ENCODE results near the gene TRIM13.
"Not testable (repeated sequence)": the region's sequence is repeated elsewhere in the genome, so short reads cannot be mapped to it uniquely, and the experiment has no call there.

TRIM13 gene, protein sequence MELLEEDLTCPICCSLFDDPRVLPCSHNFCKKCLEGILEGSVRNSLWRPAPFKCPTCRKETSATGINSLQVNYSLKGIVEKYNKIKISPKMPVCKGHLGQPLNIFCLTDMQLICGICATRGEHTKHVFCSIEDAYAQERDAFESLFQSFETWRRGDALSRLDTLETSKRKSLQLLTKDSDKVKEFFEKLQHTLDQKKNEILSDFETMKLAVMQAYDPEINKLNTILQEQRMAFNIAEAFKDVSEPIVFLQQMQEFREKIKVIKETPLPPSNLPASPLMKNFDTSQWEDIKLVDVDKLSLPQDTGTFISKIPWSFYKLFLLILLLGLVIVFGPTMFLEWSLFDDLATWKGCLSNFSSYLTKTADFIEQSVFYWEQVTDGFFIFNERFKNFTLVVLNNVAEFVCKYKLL

DNA sequence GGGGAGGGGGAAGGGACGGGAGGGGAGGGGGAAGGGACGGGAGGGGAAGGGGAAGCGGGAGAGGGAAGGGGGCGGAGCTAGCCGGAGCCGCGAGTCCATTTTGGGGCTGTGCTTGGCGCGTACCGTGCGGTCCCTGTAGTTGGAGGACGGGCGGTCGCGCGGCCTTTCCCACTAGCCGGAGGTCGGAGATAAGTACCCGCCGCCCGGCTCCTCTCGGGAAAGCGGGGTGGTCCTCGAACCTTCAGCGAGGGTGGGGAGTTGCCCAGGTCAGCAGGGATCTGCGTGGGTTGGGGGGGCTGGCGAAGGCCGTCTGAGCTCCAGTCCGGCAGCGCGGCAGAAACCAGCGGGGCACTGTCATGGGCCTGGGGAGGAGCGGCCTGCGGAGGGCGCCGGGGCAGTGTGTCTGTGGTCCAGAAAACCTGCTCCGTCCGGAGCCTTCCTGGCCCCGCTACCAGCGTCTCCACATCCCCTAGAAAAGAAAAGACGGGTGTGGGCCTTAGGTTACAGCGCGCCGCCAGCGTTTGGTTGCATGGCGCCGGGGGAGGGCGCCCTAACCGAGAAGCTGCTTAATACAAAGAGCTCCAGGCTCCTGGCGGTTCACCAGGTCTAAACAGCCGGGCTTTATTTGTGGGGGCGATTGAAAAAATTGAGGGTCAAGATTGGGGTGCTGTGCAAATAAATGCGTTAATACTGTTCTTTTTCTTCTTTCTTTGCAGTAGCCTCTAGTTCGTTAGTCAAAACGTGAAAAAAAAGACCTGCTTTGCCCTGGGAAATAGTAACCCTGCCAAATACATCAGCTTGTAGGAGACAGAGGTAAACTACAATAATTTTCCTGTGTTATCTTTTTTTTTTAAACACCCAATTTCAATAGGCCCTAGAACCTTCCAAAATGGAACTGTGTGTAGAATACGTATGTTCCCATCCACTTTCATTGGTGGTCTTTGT, at the start of gene TRIM13:
TRIM13 (plus strand) TSS at position 92 of the 945 bp plus-strand sequence. CDS start 14,899 bp downstream, outside the sequence.
- peak; percentile 94 for DNase-seq

DNA sequence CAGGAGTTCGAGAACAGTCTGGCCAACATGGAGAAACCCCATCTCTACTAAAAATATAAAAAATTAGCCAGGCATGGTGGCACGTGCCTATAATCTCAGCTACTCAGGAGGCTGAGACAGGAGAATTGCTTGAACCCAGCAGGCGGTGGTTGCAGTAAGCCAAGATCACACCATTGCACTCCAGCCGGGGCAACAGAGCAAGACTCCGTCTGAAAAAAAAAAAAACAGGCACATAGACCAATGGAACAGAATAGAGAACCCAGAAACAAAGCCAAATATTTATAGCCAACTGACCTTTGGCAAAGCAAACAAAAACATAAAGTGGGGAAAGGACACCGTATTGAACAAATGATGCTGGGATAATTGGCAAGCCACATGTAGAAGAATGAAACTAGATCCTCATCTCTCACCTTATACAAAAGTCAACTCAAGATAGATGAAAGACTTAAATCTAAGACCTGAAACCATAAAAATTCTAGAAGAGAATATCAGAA, 48.0 kb upstream of the TRIM13 start:
- not testable (repeated sequence) for DNase-seq

DNA sequence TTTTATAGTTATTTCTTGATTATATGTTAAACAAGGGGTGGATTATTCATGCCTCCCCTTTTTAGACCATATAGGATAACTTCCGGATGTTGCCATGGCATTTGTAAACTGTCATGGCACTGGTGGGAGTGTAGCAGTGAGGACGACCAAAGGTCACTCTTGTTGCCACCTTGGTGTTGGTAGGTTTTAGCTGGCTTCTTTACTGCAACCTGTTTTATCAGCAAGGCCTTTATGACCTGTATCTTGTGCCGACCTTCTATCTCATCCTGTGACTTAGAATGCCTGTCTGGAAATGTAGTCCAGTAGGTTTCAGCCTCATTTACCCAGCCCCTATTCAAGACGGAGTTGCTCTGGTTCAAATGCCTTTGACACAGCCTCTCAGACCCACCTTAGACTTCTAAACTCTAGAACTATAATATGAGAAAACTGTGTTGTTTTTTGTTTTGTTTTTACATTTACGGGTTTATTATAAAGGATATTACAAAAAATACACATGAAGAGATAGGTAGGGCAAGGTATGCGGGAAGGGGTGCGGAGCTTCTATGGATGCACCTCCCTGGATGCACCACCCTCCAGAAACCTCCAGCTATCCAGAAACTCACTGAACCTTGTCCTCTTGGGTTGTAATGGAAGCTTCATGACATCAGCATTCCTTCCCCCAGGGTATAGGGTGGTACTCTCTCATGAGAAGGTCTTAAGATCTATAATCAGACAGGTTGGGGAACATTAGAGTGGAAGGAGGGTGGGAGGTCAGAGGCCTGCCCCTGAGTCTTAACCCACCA, 44.9 kb upstream of the TRIM13 start:
- no peak for DNase-seq

DNA sequence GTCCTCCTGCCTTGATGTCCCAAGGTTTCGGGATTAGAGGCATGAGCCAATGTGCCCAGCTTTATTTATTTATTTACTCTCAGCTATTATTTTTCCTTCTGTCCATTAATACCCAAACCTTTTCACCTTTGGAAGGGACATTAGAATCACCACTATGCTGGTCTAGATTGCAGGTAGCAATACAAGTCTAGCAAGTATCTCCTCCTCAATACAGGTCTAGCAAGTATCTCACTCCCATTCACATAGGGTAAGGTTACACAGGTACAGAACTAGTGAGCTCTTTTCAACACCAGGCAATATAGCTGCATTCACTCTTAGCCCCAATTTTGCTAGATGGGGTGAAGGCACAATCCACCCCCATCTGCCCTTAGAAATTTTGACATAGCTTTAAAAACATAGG, 43.3 kb upstream of the TRIM13 start:
- no peak for DNase-seq

DNA sequence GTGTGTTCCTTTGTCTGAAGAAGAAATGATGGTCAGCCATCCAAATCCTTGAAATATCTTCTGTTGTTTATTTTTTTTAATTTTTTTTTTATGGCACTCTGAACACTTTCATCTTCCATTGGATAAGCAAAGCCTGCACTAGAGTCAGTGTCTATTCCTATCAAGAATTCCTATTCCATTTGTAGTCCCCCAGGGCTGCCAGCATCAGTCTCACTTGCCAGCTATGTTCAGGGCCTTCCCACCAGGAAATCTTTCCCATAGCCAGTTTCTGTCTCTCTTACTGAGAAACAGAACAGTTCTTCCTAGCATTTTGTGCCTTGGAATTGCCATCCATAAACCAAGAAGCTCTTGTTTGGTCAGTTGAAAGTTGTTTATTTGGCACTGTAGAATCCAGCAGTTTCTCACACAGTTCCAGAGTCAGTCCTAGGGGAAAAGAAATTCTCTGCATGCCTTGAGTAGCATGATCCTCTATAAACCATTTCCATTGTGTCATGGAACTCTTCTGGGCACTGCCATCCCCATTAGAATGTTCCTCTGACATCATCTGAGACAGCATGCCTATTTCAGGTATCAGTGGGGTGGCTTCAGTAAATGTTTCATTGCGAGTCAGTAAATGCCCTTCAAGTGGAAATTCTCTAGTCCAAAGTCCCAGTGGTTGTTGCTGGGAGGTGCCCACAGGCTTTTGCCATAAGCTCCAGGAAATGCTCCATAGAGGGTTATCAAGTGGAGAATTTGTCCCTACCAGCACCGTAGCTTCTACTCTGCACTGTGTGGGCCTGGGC, 42.0 kb upstream of the TRIM13 start:
- no peak for DNase-seq

DNA sequence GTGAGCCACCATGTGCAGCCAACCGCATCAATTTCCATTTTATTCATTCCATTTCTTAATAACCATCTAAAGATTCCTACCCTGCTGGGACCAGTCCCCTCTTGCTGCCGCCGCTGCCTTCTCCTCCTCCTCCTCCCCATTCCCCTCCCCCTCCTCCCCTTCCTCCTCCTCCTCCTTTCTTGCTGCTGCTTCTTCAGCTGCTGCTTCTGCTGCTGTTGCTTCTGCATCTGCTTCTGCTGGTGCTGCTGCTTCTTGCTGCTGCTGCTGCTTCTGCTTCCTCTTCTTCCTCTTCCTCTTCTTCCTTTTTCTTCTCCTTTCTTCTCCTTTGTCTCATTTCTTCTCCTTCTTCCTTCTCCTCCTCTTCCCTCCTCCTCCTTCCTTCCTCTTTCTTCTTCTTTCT, 40.7 kb upstream of the TRIM13 start:
- DNase-seq: no peak

DNA sequence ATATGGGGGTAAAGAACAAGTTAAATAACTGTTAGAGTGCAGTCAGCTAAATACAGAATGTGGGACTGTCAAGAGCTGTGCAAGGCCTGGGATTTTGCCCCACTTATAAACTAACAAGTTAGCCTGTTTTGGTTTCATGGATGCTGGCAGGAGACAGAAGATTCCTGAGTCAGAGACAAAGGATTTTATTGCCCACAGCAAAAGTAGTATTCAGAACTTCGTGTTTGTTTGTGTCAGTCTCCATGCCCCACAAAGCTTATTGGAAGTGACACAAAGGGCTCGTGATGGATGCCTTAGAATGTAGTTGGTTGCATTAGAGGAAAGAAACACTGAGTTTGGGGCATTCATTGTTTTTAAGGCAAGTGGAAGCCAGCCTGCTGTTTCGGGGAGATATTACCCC, 38.5 kb upstream of the TRIM13 start:
- DNase-seq: no peak

DNA sequence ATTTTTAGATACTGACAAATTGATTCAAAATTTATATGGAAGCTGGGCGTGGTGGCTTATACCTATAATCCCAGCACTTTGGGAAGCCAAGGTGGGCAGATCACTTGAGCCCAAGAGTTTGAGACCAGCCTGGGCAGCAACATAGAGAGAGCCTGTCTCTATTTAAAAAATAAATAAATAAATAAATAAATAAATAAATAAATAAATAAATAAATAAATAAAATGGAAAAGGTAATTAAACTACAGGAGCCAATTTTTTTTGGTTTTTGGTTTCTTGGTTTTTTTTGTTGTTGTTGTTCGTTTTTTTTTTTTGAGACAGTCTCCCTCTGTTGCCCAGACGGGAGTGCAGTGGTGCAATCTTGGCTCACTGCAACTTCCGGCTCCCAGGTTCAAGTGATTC, 29.4 kb upstream of the TRIM13 start:
- DNase-seq: no peak

DNA sequence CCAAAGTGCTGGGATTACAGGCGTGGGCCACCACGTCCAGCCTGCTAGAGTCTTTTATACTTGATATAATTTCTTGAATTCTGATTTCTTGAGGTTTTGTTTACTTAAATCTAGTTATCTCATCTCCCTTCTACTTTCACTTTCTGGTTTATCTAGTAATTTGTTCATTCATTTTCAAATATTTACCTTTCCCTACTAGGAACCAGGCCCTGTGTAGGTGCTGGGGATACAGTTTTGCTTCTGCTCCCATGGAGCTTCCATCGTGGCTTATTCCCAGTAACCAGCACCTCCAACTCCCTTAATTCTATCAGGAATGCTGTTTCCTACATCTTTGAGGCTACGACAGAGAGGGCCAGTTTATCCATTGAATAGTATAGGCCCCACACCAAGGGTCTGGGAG, 24.1 kb upstream of the TRIM13 start:
- DNase-seq: no peak

DNA sequence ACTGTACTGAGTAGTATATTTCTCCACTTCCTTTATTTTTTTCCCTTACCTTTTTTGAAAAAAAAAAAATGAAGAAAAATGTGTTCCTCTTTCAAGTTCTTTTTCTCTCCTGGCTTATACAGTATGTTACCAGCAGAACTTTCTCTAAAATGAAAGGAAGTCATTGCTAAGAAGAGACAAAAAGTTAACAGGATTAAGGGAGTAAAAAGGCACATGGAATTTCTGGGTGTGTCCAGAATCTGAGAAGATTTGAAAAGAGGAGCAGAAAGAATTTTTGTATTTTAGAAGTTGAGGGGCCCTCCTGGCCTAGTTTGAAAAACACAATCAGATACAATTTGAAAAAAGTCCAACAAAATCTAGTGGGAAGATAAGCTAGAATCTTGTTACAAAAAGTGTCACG, 21.0 kb upstream of the TRIM13 start:
- DNase-seq: no peak

DNA sequence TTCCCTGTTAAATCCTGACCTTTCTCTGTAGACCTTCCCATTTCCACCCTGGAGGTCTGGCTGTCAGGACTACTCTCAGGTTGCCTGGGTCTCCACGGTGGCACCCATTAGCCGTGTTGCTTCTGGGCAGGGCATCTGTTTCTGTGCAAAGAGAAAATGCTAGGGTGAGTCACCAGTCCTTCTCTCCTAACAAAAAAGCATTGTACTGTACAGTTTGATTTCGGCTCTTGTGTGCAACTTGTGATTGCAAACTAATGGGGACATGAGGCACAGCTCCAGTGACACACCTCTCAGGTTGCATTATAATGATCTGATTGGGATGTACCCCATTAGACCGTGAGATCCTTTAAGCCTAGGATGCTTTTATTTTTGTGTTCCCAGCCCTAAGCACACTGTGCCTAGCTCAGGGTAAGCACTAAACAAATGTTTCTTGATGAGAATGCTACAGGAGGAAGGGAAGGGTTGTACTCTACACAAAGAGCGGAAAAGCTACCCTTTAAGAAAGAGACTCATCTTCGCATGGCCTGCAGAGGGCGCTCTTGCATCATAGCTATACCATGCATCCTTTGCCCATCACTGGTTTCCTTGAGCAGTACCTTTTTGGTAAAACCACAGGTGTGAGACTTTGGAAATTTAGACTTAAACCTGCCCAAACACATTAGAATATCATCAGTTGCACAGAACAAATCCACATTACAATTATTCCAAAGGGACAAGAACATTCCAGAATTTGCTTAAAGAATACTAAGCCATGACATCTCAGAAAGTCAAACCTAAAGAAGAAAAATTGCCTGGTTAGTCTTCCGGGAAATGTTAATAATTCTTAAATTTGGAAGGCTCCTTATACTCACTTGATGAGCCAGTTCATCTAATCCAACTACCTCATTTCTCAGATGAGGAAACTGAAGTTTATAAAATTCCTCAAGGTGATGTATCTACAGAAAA, 20.3 kb upstream of the TRIM13 start:
- DNase-seq: peak; percentile 58

DNA sequence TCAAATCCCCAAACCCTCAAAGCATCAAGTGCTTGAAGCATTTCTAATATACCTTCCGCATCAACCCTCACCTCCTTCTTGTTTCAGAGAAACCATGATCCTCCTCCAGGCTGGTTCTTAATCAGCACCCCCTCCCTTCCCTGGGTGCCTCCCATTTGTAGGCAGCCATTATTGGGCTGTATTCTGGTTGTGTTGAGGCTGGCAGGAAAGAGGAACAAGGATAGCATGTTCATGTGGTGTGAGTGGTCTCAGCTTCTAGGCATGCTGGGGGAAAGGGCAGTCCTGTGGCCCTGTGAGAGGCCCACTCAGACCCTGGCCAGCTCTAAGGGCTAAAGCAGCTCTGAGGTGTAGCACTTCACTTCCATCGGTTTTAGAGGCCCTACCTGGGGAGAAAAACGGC, 18.9 kb upstream of the TRIM13 start:
- no peak for DNase-seq

DNA sequence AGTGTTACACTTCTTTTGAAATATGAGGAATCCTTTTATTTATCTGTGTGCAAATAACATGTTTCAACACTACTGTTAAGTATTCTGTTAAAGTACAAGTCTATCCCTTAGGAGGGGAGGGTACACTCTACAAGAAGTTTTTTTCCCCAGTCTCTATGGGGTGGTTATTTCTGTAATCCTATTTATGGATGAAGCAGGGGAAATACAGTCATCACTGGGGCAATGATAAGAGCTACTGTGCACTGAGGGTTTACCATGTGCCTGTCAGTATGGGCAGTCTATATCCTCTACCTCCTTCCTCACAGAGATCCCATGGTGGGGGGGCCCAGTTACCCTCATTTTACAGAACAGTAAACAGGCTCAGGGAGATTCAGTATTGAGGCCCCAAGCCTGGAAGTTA, 16.6 kb upstream of the TRIM13 start:
- DNase-seq: no peak

DNA sequence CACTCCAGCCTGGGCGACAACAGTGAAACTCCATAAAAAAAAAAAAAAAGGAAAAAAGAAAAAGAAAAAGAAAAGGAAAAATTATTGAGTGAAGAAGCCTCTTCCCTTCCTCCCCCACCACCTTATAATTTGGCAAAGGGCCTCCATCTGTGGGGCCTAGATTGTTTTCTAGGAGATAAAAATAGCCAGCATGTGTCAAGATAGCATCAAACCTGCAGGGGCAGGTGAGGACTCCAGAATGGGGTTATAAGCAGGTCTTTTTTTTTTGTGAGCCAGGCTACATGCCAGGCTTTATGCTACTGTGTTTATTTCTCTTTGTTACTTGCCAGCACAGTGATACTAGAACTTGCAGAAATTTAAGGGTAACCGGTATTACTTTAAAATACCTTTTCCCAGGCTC, 11.7 kb upstream of the TRIM13 start:
- no peak for DNase-seq

DNA sequence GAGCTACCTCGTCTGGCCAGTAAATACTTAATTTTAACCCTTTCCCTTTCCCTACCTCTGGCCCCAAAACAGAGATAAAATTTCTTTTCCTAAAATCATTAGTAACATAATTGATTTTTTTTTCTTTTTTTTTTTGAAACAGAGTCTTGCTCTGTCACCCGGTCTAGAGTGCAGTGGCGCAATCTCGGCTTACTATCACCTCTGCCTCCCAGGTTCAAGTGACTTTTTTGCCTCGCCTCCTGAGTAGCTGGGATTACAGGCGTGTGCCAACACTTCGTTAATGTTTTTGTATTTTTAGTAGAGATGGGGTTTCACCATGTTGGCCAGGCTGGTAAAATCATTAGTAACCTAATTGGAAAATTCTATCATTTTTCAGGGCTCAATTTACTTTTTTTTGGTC, 10.4 kb upstream of the TRIM13 start:
- no peak for DNase-seq

DNA sequence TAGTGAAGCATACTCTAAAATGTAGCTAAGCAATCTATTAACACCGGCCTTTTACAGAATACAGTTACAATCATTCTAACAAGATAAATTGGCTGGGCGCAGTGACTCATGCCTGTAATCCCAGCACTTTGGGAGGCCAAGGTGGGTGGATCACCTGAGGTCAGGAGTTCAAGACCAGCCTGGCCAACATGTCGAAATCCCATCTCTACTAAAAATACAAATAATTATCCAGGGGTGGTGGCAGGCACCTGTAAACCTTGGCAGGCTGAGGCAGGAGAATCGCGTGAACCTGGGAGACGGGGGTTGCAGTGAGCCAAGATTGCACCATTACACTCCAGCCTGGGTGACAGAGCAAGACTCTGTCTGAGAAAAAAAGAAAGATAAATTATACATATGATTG, 6.2 kb upstream of the TRIM13 start:
- DNase-seq: not testable (repeated sequence)

DNA sequence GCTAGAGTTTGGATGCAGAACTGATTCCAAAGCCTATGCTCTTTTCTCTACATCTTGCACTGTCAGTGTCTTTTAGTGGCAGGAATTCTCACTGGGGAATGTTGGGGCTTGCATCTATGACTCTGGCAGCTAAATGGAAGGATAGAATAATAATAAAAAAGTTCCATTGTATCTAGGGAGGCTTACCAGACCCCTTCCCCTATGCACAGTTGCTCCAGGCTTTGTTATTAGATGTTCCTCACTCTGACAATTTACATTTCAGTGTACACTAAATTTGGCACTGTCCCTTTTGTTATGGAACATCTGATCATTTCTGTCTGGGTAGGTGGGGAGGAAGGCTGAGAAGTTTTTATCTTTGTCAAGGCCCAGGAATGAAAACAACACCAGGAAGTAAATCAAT, 3.7 kb upstream of the TRIM13 start:
- no peak for DNase-seq

DNA sequence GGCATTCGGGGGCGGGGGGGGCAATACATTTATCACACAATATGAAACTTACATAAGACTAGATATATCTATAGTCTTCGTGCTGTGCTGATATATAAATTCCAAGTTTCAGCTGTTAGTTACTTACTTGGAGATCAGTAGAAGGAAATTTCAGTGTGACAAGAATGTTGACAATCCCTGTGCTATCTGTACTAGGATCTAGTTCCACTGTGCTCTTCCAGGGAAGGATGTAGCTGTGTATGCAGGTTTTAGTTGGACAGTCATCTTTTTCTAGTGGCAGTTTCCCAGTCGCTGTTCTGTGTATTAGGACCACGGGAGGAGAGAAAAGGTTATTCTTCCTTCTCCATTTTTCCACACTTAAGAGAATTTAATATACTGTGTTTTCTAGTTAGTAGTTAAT, 3.2 kb upstream of the TRIM13 start:
- DNase-seq: no peak

DNA sequence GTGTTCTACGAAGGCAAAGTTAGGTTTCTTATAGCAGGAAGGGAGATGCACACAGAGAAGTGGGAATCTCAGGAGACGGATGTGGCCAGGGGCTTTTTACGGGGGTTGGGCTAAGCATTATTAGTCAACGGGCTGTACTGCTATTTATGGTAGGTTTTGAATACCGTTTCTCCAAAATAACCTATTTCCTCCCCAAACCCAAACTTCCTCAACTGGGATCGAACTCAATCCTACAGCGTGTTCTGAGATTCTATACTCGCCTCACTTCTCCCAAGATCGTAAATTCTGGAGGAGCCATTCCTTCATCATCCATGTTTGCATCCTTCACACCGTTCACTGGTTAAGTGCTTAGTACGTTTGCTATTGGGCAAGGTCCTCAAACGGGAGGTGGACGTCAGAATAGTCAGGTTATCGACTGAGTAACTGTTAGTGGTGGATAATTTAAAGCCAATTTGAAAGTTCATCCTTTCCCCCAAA, 1.2 kb upstream of the TRIM13 start:
- DNase-seq: no peak

DNA sequence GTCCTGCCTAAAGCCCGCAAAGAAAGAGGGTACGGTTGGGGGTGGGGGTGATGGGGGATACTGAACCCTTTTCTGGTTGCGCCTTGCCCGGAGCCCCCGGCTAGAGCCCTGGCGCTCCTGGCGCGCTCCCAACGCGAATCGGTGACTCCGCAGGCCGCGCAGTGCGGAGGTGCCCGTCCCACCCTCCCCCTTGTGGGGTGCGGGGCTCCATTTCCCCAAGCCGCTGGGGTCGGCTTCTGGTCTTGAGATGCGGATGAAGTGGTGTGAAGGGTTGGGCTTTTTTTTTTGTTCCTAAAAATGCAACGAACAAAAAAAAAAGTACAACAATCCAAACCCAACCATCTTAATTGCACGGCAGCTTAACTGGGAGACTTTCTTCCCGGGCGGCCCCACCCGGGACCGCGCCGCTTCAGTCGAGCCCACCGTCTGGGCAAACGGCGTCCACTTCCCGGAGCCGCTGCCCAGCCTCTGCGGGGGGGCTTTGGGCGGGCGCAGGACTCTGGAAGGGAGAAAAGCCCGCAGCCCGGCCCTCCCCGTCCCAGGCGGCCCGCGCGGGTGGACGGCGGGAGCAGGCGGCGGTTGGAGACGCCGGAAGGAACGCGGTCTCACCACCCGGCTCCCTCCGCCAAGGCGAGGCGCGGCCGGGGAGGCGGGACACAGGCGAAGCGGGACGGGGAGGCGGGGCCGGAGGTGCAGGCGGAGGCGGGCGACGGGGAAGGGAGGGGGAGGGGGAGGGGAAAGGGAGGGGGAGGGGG, 504 bp upstream of the TRIM13 start:
- peak; percentile 78 for DNase-seq
